GM23338 (cell line): ENCODE results near the gene ABCA12. TPM values are rescaled to one million over a fixed set of nuclear protein-coding genes. Genes with fewer than 3 reads are reported as not detected.

Experiments used
- CREB1 ChIP-seq: fragments of 250-450 bp; sonication (Bioruptor Pico); IDR thresholded peaks from 2 replicates; pipeline ENCODE4 v1.5.0; 2020; ENCODE audit warnings: low read depth, mild to moderate bottlenecking, moderate library complexity
- CTCF ChIP-seq, 2 experiments: fragments of 200-600 bp in 1 of 2; sonication (generic) in 1 of 2; conservative IDR thresholded peaks; 2 replicates each; pipeline versions ENCODE4 v1.5.1 to v1.6.1; 2016 to 2017; ENCODE audit warnings: antibody characterized with exemption in 2 of 2, low read depth in 2 of 2, mild to moderate bottlenecking in 2 of 2, moderate library complexity in 1 of 2
- ETS1 ChIP-seq: IDR thresholded peaks from 2 replicates; pipeline ENCODE4 v1.6.1; 2016; ENCODE audit warnings: antibody characterized with exemption
- EZH2 ChIP-seq: fragments of 200-600 bp; sonication (generic); IDR thresholded peaks from one replicate; pipeline ENCODE4 v1.8.0; 2017; ENCODE audit warnings: antibody characterized with exemption, mild to moderate bottlenecking, low read depth; ENCODE audit not compliant: unreplicated experiment
- EZH2phosphoT487 ChIP-seq: fragments of 200-600 bp; sonication (generic); IDR thresholded peaks from one replicate; pipeline ENCODE4 v1.8.1; 2018; ENCODE audit warnings: antibody characterized with exemption; ENCODE audit not compliant: unreplicated experiment
- JUNB ChIP-seq: IDR thresholded peaks from one replicate; pipeline ENCODE4 v1.6.1; 2016; ENCODE audit warnings: antibody characterized with exemption; ENCODE audit not compliant: unreplicated experiment
- NANOG ChIP-seq: IDR thresholded peaks from 2 replicates; pipeline ENCODE4 v1.6.1; 2016; ENCODE audit warnings: antibody characterized with exemption, borderline replicate concordance
- POLR2AphosphoS5 ChIP-seq: IDR thresholded peaks from 2 replicates; pipeline ENCODE4 v1.6.1; 2016; ENCODE audit warnings: antibody characterized with exemption, low read depth
- STAT1 ChIP-seq: IDR thresholded peaks from one replicate; pipeline ENCODE4 v1.6.1; 2016; ENCODE audit warnings: antibody characterized with exemption; ENCODE audit not compliant: unreplicated experiment
- ZNF114 ChIP-seq: fragments of 250-450 bp; sonication (Bioruptor Pico); IDR thresholded peaks from 2 replicates; pipeline ENCODE4 v1.5.0; 2020; ENCODE audit warnings: mild to moderate bottlenecking, moderate library complexity
- ZNF331 ChIP-seq: fragments of 250-450 bp; sonication (Bioruptor Pico); IDR thresholded peaks from 2 replicates; pipeline ENCODE4 v1.5.0; 2020; ENCODE audit warnings: low read depth, mild to moderate bottlenecking, moderate library complexity
- ZNF462 ChIP-seq: fragments of 250-450 bp; sonication (Bioruptor Pico); IDR thresholded peaks from 2 replicates; pipeline ENCODE4 v1.5.0; 2020; ENCODE audit warnings: mild to moderate bottlenecking, moderate library complexity
- polyA plus RNA-seq: library from polyadenylated mRNA; unstranded; fragments of >200 nt; fragmentation: Nextera tagmentation; extraction: Ambion mirVana; gene quantifications from 2 replicates; pipeline ENCODE4 v1.2.1, GENCODE V29; 2016
- total RNA-seq: library from RNA; depleted of rRNA; stranded (reverse); fragments of >200 nt; shearing (Covaris generic); gene quantifications from 2 replicates; pipeline ENCODE4 v1.2.3, GENCODE V29; 2014

The ABCA12 gene
- total and polyA plus RNA-seq, 2 experiments from 2014 or later = 0.05 to 0.10 TPM

GRCh38 chr2:215137741-215138340, 585 bp downstream of the ABCA12 start (continued):
- no peak for TF ChIP-seq ZNF462 (CRISPR knock-in tag)
- TF ChIP-seq EZH2 = no peak
- TF ChIP-seq CREB1 (CRISPR knock-in tag) = no peak
- TF ChIP-seq POLR2AphosphoS5 = no peak
- no peak for TF ChIP-seq ETS1
- TF ChIP-seq ZNF331 (CRISPR knock-in tag) = no peak
- no peak for TF ChIP-seq NANOG
- no peak for TF ChIP-seq EZH2phosphoT487
- TF ChIP-seq STAT1 = no peak
- TF ChIP-seq CTCF (conservative IDR thresholded peaks at IDR 0.05; ENCODE audit: low read depth in 2 of 2) = no peak
- TF ChIP-seq ZNF114 = no peak
- no peak for TF ChIP-seq JUNB
